Epithelial cell of esophagus (primary cell): ENCODE measurements around the gene KMT5C.

Experiments
- DNase-seq: peaks from one replicate; pipeline ENCODE4 v3.0.0; 2010; ENCODE audit warnings: low read depth
- H3K4me3 ChIP-seq: 2 replicates; pipeline ENCODE4 v1.5.1; 2011; ENCODE audit warnings: mild to moderate bottlenecking, low read length, control low read depth
- CTCF ChIP-seq: IDR thresholded peaks from 2 replicates; pipeline ENCODE4 v1.5.1; 2011; ENCODE audit warnings: low read depth, mild to moderate bottlenecking, low read length, control low read depth, inconsistent platforms; ENCODE audit not compliant: insufficient read depth; ENCODE audit errors: missing control alignments

Gene KMT5C

GRCh38 chr19:55386493-55386971 lies 46.9 kb downstream of the KMT5C start:
- peak; percentile 38 for DNase-seq
- peak overlapping the region; percentile 99 for H3K4me3 ChIP-seq
- no peak for TF ChIP-seq CTCF

GRCh38 chr19:55387736-55388497 lies 48.2 kb downstream of the KMT5C start:
- no peak for TF ChIP-seq CTCF
- no peak for DNase-seq
- peak overlapping the region; percentile 99 for H3K4me3 ChIP-seq

GRCh38 chr19:55389386-55390317 lies 50.0 kb downstream of the KMT5C start:
- no peak overlapping the region for H3K4me3 ChIP-seq
- TF ChIP-seq CTCF, result no peak
- DNase-seq, result no peak

DNA sequence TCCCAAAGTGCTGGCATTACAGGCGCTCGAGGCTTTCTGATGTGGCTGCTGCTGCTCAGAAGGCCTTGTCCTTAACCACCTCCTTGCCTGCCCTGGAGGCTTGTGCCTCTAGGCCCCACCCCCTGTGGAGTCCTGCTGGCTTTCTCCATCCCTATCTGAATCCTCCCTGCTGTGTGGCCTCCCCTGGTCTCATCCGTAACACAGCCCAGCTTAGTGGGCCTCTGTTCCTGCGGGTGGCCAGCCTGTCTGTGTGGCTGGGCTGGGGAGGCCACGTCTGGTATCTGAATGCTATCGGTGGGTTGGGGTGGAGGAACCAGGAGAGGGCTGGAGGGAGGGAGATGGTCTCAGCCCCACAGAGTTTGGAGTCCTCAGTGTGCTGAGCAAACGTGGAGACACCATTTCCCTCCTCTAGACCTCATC lies 50.8 kb downstream of the KMT5C start:
- H3K4me3 ChIP-seq, result no peak overlapping the region
- no peak for TF ChIP-seq CTCF
- no peak for DNase-seq

DNA sequence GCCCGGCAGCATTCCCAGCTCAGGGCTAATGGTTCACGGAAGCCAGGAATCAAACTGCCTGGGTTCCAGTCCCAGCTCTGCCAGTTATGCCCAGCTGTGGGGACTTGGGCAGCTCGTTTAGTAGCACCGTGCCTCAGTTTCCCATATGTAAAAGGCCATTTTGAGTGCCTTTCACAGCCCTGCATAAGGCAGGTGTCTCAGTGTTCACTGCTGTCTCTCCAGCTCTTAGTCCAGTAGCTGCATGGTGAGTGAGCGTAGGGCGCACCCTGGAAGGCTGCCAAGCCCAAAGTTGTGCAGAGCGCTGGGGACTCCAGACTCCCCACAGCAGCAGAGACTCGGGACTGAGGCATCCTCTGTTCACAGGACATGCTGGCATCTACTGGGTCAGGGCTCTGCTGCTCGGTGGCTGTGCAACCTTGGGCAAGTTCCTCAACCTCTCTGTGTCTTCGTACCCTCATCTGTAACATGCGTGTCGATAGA lies 51.6 kb downstream of the KMT5C start:
- peak; percentile 44 for DNase-seq
- no peak for TF ChIP-seq CTCF
- H3K4me3 ChIP-seq, result no peak overlapping the region

DNA sequence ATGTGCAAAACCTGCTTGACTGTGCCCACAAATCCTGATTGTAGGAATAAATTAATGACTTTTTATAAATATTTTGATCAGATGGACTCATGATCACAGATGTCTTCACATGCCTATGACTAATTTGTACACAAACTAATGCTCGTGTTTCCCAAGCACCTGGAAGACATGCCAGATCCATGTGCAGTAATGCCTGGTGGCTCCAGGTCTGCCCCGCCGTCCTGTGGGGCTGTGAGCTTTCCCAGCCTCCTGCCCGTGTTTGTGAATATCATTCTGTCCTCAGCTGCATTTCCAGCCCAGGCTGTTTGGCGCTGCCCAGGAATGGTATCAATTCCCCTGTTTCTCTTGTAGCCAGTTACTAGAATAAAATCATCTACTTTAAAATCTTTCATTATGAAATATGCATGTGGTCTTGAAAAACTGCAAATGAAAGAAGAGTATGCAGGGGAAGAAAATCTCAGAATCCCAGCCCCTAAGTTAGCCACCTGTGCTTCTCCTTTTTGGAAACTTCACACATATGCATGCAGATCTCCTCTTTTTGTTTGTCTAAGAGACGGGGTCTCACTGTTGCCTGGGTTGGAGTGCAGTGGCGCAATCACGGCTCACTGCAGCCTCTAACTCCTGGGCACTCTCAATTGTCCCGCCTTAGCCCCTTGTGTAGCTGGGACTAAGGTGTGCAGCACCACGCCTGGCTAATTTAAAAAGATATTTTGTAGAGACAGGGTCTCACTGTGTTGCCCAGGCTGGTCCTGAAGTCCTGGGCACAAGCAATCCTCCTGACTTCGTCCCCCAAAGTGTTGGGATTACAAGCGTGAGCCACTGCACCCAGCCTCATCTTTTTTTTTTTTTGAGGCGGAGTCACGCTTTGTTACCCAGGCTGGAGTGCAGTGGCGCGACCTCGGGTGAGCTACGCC lies 52.3 kb downstream of the KMT5C start:
- no peak for TF ChIP-seq CTCF
- no peak overlapping the region for H3K4me3 ChIP-seq
- DNase-seq, result peak; percentile 79
